Nephron (organoid): ENCODE measurements around the gene STAU1.

ENCODE experiments used
- H3K27ac Mint-ChIP-seq, 3 experiments: 2 replicates each; pipeline ENCODE4 v1.8.0; 2020; ENCODE audit warnings: mixed read lengths in 3 of 3, mild to moderate bottlenecking in 2 of 3, moderate library complexity in 1 of 3
- H3K27me3 Mint-ChIP-seq: 2 replicates; pipeline ENCODE4 v1.8.0; 2021; ENCODE audit warnings: low read depth, mild to moderate bottlenecking, moderate library complexity, mixed read lengths
- H3K36me3 Mint-ChIP-seq: 2 replicates; pipeline ENCODE4 v1.8.0; 2020; ENCODE audit warnings: low read depth, mixed read lengths
- H3K4me1 Mint-ChIP-seq: 2 replicates; pipeline ENCODE4 v1.8.0; 2020; ENCODE audit warnings: mixed read lengths
- H3K4me3 Mint-ChIP-seq, 3 experiments: 2 replicates each; pipeline ENCODE4 v1.8.0; 2020; ENCODE audit warnings: mild to moderate bottlenecking in 3 of 3, mixed read lengths in 3 of 3, moderate library complexity in 2 of 3
- H3K9me3 Mint-ChIP-seq: 2 replicates; pipeline ENCODE4 v1.8.0; 2020; ENCODE audit warnings: mixed read lengths
- TF ChIP-seq, protein P1 (sequence below), 3 experiments: fragments of 200-600 bp; sonication (generic); IDR thresholded peaks; one replicate each; pipeline ENCODE4 v1.5.0; 2021; ENCODE audit warnings: antibody characterized with exemption in 3 of 3; ENCODE audit not compliant: unreplicated experiment in 3 of 3

Gene STAU1

DNA sequence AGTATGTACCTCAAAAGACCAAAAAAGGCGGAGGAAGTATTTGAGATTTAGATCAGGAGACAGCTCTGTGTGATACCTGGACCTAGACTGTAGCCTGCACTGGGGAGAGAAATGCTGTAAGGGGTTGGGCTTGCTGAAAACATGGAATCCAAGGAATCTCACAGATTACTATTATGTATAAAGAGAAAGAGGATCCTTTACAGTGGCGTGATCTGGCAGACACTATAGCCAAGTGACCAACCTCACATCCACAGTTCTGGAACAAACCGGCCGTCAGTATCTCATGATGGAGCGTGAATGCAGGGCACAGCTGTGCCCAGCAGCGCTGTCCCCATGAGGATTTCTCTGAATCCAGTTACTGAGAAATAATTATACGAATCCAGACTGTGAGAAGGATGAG is 43.3 kb upstream of the STAU1 start:
- Mint-ChIP-seq H3K9me3 (no peaks in the 10 kb centered on the region), H3K27me3 (no peaks in the 10 kb centered on the region), H3K4me1 (peaks cover 40% of the 10 kb centered on the region), H3K36me3 (peaks cover 67% of the 10 kb centered on the region), H3K27ac (peak overlapping the region; percentile 64 to 86 (median 82)), H3K4me3 (no peak overlapping the region)
- TF ChIP-seq, protein P1, sequence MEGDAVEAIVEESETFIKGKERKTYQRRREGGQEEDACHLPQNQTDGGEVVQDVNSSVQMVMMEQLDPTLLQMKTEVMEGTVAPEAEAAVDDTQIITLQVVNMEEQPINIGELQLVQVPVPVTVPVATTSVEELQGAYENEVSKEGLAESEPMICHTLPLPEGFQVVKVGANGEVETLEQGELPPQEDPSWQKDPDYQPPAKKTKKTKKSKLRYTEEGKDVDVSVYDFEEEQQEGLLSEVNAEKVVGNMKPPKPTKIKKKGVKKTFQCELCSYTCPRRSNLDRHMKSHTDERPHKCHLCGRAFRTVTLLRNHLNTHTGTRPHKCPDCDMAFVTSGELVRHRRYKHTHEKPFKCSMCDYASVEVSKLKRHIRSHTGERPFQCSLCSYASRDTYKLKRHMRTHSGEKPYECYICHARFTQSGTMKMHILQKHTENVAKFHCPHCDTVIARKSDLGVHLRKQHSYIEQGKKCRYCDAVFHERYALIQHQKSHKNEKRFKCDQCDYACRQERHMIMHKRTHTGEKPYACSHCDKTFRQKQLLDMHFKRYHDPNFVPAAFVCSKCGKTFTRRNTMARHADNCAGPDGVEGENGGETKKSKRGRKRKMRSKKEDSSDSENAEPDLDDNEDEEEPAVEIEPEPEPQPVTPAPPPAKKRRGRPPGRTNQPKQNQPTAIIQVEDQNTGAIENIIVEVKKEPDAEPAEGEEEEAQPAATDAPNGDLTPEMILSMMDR (IDR thresholded peaks at IDR 0.05; ENCODE audit: unreplicated experiment in 3 of 3), result no peak

DNA sequence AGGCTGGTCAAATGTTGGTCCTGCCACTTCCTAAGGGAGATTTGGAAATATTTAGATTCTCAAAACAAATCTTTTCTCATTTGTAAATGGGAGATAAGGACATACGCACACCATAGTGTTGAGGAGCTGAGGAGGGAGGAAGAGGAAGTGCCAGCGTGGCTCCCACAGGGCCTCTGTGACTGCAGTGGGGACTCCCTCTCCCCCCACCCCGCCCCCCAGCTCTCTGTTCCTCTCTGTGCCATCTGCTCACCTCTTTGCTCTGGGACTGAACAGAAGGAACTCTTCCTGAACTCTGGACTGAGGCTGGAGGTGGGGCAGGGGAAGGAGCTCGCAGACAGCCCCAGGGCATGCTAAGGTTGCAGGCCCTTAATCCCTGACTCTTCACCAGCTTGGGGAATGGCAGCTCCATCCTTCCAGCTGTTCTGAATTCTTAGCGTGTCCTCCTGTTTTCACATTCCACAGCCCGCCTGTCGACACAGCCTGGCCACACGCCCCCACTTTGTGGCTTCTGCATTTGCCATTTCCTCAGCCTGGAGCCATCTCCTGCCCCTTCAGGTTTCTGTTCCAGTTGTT is 42.5 kb upstream of the STAU1 start:
- Mint-ChIP-seq H3K9me3 (no peaks in the 10 kb centered on the region), H3K27me3 (no peaks in the 10 kb centered on the region), H3K4me1 (peaks cover 40% of the 10 kb centered on the region), H3K36me3 (peaks cover 69% of the 10 kb centered on the region), H3K27ac (peak overlapping the region; percentile 64 to 86 (median 82)), H3K4me3 (peak overlapping the region in 1 of 3 experiments; percentile 44)
- TF ChIP-seq, protein P1 (IDR thresholded peaks at IDR 0.05; ENCODE audit: unreplicated experiment in 3 of 3), result no peak

DNA sequence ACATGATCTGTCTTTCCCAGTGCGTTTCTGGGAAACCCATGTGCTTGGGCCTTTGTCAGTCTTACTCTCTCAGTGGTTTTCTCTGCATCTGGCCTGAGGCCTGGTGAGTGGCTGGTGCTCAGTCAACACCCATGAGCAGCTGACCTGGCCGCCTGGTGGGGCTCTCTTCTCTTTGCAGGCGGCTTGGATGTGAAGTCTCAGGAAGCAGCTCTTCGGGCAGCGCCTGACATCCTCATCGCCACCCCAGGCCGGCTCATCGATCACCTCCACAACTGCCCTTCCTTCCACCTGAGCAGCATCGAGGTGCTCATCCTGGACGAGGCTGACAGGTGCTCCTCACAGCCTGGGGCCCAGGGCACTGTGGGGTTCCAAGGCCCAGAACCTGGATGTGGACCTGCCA is 41.9 kb upstream of the STAU1 start:
- no peak overlapping the region for H3K4me3 Mint-ChIP-seq
- H3K36me3 Mint-ChIP-seq, result peaks cover 72% of the 10 kb centered on the region
- H3K9me3 Mint-ChIP-seq, result no peaks in the 10 kb centered on the region

DNA sequence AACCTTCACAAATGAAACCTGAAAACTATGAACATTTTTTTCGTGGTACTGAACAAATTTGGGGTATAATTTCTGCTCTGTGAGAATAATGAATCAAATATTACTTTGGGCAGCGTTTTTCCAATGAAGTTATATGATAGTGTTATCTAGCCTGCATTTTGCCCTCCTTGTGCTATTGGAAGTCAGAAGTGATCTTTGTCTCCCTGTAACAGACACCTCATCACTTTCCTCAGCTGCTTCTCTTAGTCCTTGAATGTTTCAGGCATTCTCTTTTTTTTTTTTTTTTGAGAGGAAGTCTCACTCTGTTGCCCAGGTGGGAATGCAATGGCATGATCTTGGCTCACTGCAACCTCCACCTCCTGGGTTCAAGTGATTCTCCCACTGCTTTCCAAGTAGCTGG is 41.2 kb upstream of the STAU1 start:
- TF ChIP-seq, protein P1 (IDR thresholded peaks at IDR 0.05; ENCODE audit: unreplicated experiment in 3 of 3), result no peak
- peaks cover 32% of the 10 kb centered on the region for H3K4me1 Mint-ChIP-seq
- no peak overlapping the region for H3K4me3 Mint-ChIP-seq
- H3K27me3 Mint-ChIP-seq, result no peaks in the 10 kb centered on the region
- H3K9me3 Mint-ChIP-seq, result no peaks in the 10 kb centered on the region
- peaks cover 72% of the 10 kb centered on the region for H3K36me3 Mint-ChIP-seq
- peak overlapping the region in 1 of 3 experiments; percentile 31 for H3K27ac Mint-ChIP-seq

More for the DNA sequence above, 41.9 kb upstream of the STAU1 start:
- TF ChIP-seq, protein P1 (IDR thresholded peaks at IDR 0.05; ENCODE audit: unreplicated experiment in 3 of 3), result no peak
- Mint-ChIP-seq H3K27me3 (no peaks in the 10 kb centered on the region), H3K4me1 (peaks cover 38% of the 10 kb centered on the region), H3K27ac (peak overlapping the region in 2 of 3 experiments; percentile 64 to 86)

DNA sequence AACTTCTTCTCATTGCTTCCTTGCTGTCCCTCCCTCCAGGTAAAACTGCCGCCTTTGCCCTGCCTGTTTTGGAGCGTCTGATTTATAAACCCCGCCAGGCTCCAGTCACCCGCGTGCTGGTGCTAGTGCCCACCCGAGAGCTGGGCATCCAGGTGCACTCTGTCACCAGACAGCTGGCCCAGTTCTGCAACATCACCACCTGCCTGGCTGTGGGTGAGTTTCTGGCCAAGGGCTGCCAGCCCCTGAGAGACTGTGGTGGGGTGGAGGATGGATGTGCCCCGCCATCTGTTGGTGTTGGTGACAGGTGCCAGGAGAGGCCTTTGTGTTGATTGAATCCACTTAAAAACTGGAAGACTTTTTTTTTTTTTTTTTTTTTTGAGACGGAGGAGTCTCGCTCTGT is 40.5 kb upstream of the STAU1 start:
- Mint-ChIP-seq H3K27me3 (no peaks in the 10 kb centered on the region), H3K27ac (peak overlapping the region in 1 of 3 experiments; percentile 64)

More for the DNA sequence above, 40.5 kb upstream of the STAU1 start:
- peaks cover 28% of the 10 kb centered on the region for H3K4me1 Mint-ChIP-seq
- peak overlapping the region in 1 of 3 experiments; percentile 24 for H3K4me3 Mint-ChIP-seq
- no peaks in the 10 kb centered on the region for H3K9me3 Mint-ChIP-seq
- TF ChIP-seq, protein P1 (IDR thresholded peaks at IDR 0.05; ENCODE audit: unreplicated experiment in 3 of 3), result no peak
- H3K36me3 Mint-ChIP-seq, result peaks cover 72% of the 10 kb centered on the region
